Epithelial cell of esophagus (primary cell): ENCODE measurements around the gene GPC6.
A peak's percentile ranks its signal among the peaks of the same experiment; 100 is the strongest.

ENCODE experiments used
- DNase-seq: peaks from one replicate; pipeline ENCODE4 v3.0.0; 2010; ENCODE audit warnings: low read depth
- H3K4me3 ChIP-seq: 2 replicates; pipeline ENCODE4 v1.5.1; 2011; ENCODE audit warnings: mild to moderate bottlenecking, low read length, control low read depth
- CTCF ChIP-seq: IDR thresholded peaks from 2 replicates; pipeline ENCODE4 v1.5.1; 2011; ENCODE audit warnings: low read depth, mild to moderate bottlenecking, low read length, control low read depth, inconsistent platforms; ENCODE audit not compliant: insufficient read depth; ENCODE audit errors: missing control alignments

Gene GPC6

DNA sequence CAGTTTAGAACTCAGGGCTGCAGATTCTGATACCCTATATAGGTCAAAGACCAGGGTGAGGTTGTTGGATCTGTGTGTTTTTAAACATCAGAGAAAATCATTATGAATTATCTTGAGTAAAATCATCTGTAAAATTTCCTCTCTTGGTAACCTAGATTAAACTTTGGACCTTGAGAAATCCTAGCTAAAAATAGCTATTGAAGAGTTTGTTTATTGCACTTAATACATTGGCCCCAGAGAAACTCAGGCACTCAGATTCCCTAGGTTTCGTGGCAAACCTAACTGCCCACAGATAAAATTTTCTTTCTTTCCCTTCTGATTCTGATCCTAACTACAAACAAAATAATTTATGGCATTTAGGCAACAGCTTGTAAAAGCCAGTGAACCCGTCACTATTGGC is 102.3 kb downstream of the GPC6 start:
- no peak for DNase-seq
- TF ChIP-seq CTCF, result no peak
- H3K4me3 ChIP-seq, result no peak overlapping the region

DNA sequence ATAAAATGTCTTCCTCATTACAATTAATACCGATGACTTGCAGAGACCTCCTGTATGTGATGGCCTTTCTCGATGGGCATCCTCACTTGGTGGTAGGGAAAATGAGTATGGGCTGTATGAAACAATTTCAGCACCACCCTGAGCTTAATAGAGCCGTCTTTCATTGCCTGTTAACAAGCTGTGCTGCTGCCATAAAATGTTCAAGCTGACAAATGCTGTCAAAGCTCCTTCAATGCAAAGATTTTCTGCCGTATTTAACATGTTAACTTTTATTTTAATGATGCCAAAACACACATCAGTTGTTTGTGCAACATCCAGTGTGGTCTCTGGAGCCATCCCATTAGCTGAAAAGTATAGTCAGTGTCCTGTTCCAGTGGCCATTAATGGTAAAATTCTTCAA is 110.1 kb downstream of the GPC6 start:
- TF ChIP-seq CTCF, result no peak
- no peak for DNase-seq
- no peak overlapping the region for H3K4me3 ChIP-seq

DNA sequence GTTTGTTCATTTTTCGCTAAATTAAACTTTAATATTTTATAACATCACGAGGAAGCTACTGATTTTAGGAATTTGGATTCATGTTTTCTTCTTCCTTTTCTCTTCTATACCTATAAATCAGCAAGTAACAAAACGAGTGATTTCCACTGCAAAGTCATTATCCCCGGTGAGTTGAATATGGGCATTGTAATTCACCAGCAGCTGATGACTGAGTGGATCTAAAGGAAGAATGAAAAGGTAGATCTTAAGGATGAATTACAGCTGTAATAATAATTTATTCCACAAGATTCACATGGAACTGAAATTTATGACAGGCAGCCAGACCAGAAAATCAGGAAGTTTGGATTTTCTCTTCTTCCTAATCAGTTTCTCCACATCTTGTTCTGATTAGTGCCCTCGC is 111.4 kb downstream of the GPC6 start:
- no peak overlapping the region for H3K4me3 ChIP-seq
- DNase-seq, result no peak
- no peak for TF ChIP-seq CTCF

GRCh38 chr13:93338906-93339305 is 112.3 kb downstream of the GPC6 start:
- peak; percentile 24 for DNase-seq
- H3K4me3 ChIP-seq, result no peak overlapping the region
- TF ChIP-seq CTCF, result no peak

- no peak for TF ChIP-seq CTCF
- no peak for DNase-seq
Observed at GRCh38 chr13:93339550-93339949, 112.9 kb downstream of the GPC6 start.

DNA sequence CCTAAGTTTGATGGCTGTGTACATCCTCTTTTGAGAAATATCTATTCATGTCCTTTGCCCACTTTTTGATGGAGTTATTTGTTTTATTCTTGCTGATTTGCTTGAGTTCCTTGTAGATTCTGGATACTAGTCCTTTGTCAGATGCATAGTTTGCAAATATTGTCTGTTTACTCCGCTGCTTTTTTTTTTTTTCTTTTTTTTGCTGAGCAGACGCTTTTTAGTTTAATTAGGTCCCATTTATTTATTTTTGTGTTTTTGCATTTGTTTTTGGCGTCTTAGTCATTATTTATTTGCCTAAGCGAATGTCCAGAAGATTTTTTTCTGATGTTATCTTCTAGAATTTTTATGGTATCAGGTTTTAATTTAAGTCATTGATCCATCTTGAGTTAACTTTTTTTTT is 114.9 kb downstream of the GPC6 start:
- no peak for TF ChIP-seq CTCF
- DNase-seq, result no peak
- H3K4me3 ChIP-seq, result no peak overlapping the region

More at GRCh38 chr13:93339550-93339949, 112.9 kb downstream of the GPC6 start:
- no peak overlapping the region for H3K4me3 ChIP-seq

GRCh38 chr13:93343097-93343496 is 116.5 kb downstream of the GPC6 start:
- no peak for DNase-seq
- H3K4me3 ChIP-seq, result no peak overlapping the region
- no peak for TF ChIP-seq CTCF
